LNCAP (cell line): Measurements from ENCODE around the gene DCHS1.

Experiments used
- TF ChIP-seq, protein P1 (sequence below): fragments of 450-650 bp; IDR thresholded peaks from 2 replicates; pipeline ENCODE4 v1.5.1; 2017; ENCODE audit warnings: mild to moderate bottlenecking

Gene DCHS1

DNA sequence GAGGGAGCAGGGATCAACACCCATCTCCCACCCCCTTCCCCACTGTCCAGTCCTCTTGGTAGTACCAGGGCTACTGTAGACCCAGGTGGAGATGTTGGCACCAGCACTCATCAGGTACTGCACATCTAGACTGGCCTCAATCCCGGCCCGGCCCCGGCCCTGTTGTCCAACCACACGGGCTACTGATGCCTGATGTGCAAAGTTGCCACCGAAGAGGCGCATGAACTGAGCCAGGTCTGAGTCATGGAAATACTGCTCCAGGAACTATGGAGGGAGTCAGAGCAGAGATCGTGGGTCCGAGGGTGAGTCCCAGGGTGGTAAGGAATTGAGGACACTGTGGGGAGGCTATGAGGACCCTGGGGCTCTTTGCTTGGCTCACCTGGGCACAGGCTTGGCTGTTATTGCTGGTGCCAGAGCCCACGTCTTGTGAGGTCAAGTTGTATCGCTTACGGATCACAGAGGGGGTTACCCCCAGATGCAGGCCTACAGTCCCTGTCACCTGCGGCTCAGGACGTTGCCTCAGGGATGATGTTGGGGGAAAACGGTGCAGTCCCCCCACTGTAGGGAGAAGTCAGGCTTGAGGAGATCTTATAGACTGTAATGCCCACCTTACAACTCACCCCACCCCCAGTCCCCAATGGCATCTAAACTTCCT lies 38.9 kb downstream of the DCHS1 start:
- TF ChIP-seq, protein P1, sequence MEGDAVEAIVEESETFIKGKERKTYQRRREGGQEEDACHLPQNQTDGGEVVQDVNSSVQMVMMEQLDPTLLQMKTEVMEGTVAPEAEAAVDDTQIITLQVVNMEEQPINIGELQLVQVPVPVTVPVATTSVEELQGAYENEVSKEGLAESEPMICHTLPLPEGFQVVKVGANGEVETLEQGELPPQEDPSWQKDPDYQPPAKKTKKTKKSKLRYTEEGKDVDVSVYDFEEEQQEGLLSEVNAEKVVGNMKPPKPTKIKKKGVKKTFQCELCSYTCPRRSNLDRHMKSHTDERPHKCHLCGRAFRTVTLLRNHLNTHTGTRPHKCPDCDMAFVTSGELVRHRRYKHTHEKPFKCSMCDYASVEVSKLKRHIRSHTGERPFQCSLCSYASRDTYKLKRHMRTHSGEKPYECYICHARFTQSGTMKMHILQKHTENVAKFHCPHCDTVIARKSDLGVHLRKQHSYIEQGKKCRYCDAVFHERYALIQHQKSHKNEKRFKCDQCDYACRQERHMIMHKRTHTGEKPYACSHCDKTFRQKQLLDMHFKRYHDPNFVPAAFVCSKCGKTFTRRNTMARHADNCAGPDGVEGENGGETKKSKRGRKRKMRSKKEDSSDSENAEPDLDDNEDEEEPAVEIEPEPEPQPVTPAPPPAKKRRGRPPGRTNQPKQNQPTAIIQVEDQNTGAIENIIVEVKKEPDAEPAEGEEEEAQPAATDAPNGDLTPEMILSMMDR: no peak

DNA sequence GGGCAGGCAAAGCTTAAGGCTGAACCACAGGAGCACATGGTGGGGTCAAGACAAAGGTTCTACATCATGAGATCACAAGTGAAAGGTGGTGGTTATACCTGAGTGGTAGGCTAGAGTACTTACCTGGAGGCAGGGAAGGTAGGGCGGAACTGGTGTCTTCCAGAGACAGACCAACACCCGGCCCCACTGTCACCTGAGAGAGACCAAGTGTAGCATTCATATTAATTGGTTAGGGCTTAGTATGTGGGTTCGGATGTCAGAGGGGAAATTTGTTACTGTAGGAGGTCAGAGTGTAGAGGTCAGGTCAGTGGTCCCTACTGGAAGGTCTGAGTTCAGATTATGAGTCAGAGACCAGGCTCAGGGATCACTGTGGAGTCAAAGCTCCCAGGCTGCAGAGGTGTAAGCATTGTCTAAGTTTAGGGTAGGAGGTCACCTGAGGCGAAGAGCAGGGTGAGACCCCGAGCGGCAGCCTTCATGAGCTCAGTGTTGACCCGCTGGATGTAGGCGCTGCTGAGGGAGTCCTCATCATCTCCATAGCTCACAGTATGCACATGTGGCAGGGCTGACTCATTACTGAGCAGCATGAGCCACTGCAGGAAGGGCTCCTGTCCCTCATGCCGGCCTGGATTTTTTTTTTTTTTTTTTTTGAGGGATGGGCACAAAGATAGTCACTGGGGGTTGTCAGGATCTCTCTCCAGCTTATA lies 39.6 kb downstream of the DCHS1 start:
- TF ChIP-seq, protein P1: no peak

DNA sequence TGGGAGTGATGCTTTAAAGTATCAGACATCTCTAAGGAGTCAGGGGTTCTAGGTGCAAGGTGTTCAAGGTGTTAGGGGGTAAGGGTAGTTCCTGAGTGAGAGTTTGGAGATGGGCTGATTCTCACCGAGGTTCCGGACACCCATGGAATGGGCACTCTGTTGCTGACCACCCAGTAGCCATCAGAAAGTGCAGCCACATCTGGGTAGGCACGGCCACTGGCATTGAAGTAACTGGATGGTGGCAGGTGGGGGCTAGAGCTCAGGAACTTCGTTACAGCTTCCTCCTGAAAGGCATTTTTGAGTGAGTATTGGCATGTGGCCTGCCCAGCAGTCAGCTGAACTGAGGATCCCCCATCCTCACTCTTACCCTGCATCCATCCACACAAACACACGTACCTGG lies 40.6 kb downstream of the DCHS1 start:
- TF ChIP-seq, protein P1: no peak

DNA sequence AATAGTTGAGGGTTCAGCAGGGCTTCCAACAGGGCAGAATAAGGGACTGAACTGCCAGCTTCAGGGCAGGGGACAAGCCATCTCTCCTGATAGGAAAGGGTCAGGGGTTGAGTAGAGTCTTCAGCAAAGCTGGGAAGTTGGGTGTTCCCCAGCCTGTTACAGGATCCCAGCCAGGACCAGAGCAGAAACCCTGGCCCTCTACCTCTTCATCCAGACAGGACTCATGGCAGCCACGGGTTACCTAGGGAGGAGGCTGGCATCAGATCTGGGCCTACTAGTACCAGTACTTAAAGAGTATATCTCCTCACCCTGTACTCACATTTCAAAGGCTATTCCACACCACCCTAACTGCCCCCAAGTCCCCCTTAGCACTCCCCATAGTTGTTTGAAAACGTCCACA lies 41.2 kb downstream of the DCHS1 start:
- TF ChIP-seq, protein P1: no peak

DNA sequence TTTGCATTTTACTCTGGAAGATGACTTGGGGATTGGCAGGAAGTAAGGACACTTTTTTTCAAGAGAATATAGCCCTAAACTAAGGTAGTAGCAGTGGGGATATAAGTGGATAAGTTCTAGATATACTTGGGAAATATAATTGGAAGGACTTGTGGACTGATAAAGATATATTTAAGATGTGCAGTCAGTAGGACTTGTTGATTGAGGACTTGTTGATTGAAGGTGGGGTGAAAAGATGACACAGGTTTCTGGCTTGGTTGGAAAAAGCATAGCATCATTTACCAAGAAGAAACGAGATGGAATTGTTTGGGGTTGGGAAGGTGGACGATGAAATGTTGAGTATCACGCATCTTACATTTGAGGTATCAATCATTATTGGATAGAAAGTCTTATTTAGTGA lies 42.1 kb downstream of the DCHS1 start:
- TF ChIP-seq, protein P1: no peak

DNA sequence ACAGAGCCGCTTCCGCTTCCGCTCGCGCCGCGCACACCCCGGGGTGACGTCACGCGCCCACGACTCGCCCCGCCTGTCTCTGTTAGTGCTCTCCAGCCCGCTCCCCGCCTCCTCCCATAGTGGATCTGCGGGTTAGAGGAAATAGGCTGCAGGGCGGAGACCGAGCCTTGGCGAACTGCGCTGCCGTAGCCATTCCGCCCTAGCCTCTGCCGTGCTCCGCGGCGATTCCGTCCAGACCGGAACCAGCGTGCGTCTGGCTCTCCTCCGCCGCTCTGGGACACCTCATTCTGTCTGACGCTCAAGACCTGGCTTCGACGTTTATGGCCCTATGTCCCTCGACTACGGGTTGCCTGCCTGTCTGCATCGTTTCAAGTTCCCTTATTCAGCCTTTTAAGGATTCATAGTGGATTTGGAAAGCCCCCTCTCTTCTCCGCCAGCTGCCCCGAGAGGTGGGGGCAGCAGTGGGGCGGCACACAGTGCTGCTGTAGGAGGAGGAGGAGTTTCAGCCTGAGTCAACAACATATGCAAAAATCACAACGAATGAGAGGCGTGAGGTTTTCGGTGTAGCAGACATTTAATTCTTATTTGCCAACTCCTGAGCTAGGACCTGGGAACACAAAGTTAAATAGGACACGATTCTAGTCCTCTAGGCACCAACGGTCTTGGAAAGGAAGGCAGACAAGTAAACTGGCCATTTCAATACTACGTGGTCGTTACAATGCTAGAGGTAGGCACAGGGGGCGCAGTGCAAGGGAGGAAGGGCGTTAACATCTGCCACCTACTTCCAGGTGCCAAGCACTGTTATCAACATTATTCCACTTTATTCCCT lies 43.2 kb downstream of the DCHS1 start, which contains the start of gene TAF10:
TSS of gene TAF10 (minus strand) at position 4 of the 829 bp plus-strand sequence. CDS start 27 bp downstream, outside the sequence.
- TF ChIP-seq, protein P1: peak; percentile 56; the same call in 1 of the 2 replicates

DNA sequence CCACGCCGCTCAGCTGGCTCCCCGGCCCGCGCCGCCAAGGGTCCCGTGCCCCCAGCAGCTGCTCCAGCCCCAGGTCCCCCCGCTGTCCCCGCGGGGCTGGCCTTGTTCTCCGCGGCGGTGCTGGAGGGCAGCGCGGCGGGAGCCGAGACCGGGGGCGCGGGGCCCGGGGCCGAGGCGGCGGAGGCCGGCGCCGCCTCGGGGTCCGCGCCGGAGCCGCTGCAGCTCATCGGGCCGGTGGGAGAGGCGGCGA lies 43.7 kb downstream of the DCHS1 start:
- TF ChIP-seq, protein P1: no peak
